ENCODE measurements around the gene OSBPL9.

The OSBPL9 gene

DNA sequence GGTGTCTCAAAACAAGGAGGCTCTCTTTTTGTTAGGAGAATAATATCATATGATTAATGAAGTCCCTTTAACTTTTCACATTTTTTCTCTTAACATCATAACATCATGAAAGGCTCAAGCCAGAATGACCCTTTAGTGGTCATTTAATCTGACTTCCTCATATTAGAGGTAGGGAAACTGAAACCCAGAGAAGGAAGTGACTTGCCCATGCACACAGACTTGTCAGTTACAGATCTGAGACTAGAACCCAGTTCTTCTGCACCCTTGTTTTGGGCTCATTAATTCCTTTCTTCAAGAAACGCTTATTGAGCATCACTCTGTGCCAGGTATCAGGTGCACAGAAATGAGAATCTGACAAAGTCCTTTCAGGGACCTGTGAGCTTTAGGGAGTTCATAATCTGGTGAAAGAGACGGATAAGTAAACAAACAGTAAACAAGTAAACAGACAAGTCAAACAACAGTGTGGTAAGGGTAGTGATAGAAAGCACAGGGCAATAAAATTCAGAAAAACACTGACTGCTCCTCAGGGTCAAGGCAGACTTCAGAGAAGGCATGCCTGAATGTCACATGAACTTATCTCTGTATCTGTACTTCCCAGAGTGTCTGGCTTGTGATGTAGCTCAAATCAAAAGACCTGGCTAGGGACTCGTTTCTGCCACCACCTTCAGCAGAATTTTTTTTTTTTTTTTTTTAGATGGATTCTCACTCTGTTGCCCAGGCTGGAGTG lies 38.3 kb upstream of the OSBPL9 start:
- no peak overlapping the region for H3K56ac ChIP-seq (ENCODE audit: low read length)
- no peak overlapping the region for H2BK15ac ChIP-seq (replicated peaks; ENCODE audit: low read depth)
- no peak overlapping the region for H3K23ac ChIP-seq (ENCODE audit: low read length)
- H3K4ac ChIP-seq (ENCODE audit: low read depth, low read length) = no peak overlapping the region
- H2BK5ac ChIP-seq (ENCODE audit: low read length) = no peak overlapping the region
- no peak overlapping the region for H3K4me2 ChIP-seq (ENCODE audit: low read length)
- H2BK120ac ChIP-seq (ENCODE audit: low read depth, low read length) = no peak overlapping the region
- DNase-seq = no peak
- H3K4me3 ChIP-seq (ENCODE audit: low read length) = no peak overlapping the region
- no CpG with 5 or more reads among the region's 3 CpGs for WGBS (ENCODE audit: extremely low coverage, insufficient coverage, low lambda C conversion rate)
- no peaks in the 10 kb centered on the region for H3K36me3 ChIP-seq (ENCODE audit: control insufficient read depth, insufficient read depth, low read length)
- H4K8ac ChIP-seq (ENCODE audit: low read depth, low read length) = no peak overlapping the region
- no peak overlapping the region for H2AK5ac ChIP-seq (ENCODE audit: low read length)
- no peaks in the 10 kb centered on the region for H3K79me2 ChIP-seq (ENCODE audit: control insufficient read depth, insufficient read depth, low read length)
- H3K27ac ChIP-seq (ENCODE audit: low read depth, low read length) = no peak overlapping the region
- no peak overlapping the region for H3K18ac ChIP-seq (ENCODE audit: low read length)
- no peak overlapping the region for H3K9ac ChIP-seq (ENCODE audit: low read length)
- no peaks in the 10 kb centered on the region for H3K79me1 ChIP-seq (ENCODE audit: low read length)
- H4K5ac ChIP-seq (ENCODE audit: low read length) = no peak overlapping the region
- no peaks in the 10 kb centered on the region for H3K4me1 ChIP-seq (ENCODE audit: control insufficient read depth, low read depth, low read length)
- H3K27me3 ChIP-seq (ENCODE audit: insufficient read depth, low read length, poor library complexity) = no peaks in the 10 kb centered on the region

DNA sequence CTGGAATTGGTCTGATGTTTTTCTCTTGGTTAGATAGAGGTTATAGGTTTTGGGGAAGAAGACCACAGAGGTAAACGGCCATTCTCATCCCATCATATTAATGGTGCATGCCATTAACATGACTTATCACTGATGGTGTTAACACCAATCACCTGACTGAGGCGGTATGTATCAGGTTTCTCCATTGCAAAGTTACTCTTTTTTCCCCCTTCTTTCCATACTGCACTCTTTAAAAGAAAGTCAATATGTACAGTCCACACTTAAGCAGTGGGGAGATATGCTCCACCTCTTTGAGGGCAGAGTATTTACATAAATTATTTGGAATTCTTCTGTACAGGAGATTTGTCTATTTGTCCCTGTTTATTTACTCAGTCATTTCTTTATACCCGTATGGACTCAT lies 35.7 kb upstream of the OSBPL9 start:
- Histone ChIP-seq H2BK15ac (replicated peaks; ENCODE audit: low read depth) (no peak overlapping the region), H4K8ac (ENCODE audit: low read depth, low read length) (no peak overlapping the region), H3K9ac (ENCODE audit: low read length) (no peak overlapping the region), H3K23ac (ENCODE audit: low read length) (no peak overlapping the region), H3K4me1 (ENCODE audit: control insufficient read depth, low read depth, low read length) (no peaks in the 10 kb centered on the region), H3K79me1 (ENCODE audit: low read length) (no peaks in the 10 kb centered on the region), H2BK120ac (ENCODE audit: low read depth, low read length) (no peak overlapping the region), H3K18ac (ENCODE audit: low read length) (no peak overlapping the region), H3K4me3 (ENCODE audit: low read length) (no peak overlapping the region), H4K5ac (ENCODE audit: low read length) (no peak overlapping the region), H3K79me2 (ENCODE audit: control insufficient read depth, insufficient read depth, low read length) (no peaks in the 10 kb centered on the region), H3K36me3 (ENCODE audit: control insufficient read depth, insufficient read depth, low read length) (no peaks in the 10 kb centered on the region), H3K27ac (ENCODE audit: low read depth, low read length) (no peak overlapping the region), H3K4ac (ENCODE audit: low read depth, low read length) (no peak overlapping the region), H2AK5ac (ENCODE audit: low read length) (no peak overlapping the region), H2BK5ac (ENCODE audit: low read length) (no peak overlapping the region), H3K4me2 (ENCODE audit: low read length) (no peak overlapping the region), H3K56ac (ENCODE audit: low read length) (no peak overlapping the region), H3K27me3 (ENCODE audit: insufficient read depth, low read length, poor library complexity) (no peaks in the 10 kb centered on the region)
- no peak for DNase-seq
- no CpG with 5 or more reads among the region's 3 CpGs for WGBS (ENCODE audit: extremely low coverage, insufficient coverage, low lambda C conversion rate)

GRCh38 chr1:51583532-51583931 lies 33.4 kb upstream of the OSBPL9 start:
- no peak overlapping the region for H3K56ac ChIP-seq (ENCODE audit: low read length)
- H3K9ac ChIP-seq (ENCODE audit: low read length) = no peak overlapping the region
- no peak overlapping the region for H2BK15ac ChIP-seq (replicated peaks; ENCODE audit: low read depth)
- H3K18ac ChIP-seq (ENCODE audit: low read length) = no peak overlapping the region
- H3K4ac ChIP-seq (ENCODE audit: low read depth, low read length) = no peak overlapping the region
- DNase-seq = no peak
- no peak overlapping the region for H2BK5ac ChIP-seq (ENCODE audit: low read length)
- H3K4me1 ChIP-seq (ENCODE audit: control insufficient read depth, low read depth, low read length) = no peaks in the 10 kb centered on the region
- H2AK5ac ChIP-seq (ENCODE audit: low read length) = no peak overlapping the region
- no peak overlapping the region for H2BK120ac ChIP-seq (ENCODE audit: low read depth, low read length)
- H3K27ac ChIP-seq (ENCODE audit: low read depth, low read length) = no peak overlapping the region
- H3K27me3 ChIP-seq (ENCODE audit: insufficient read depth, low read length, poor library complexity) = no peaks in the 10 kb centered on the region
- H4K8ac ChIP-seq (ENCODE audit: low read depth, low read length) = no peak overlapping the region
- no peak overlapping the region for H4K5ac ChIP-seq (ENCODE audit: low read length)
- no peaks in the 10 kb centered on the region for H3K79me1 ChIP-seq (ENCODE audit: low read length)
- no peak overlapping the region for H3K4me2 ChIP-seq (ENCODE audit: low read length)
- no CpG with 5 or more reads among the region's 9 CpGs for WGBS (ENCODE audit: extremely low coverage, insufficient coverage, low lambda C conversion rate)
- no peaks in the 10 kb centered on the region for H3K79me2 ChIP-seq (ENCODE audit: control insufficient read depth, insufficient read depth, low read length)
- no peak overlapping the region for H3K4me3 ChIP-seq (ENCODE audit: low read length)
- peak overlapping the region; percentile 80 for H3K23ac ChIP-seq (ENCODE audit: low read length)
- no peaks in the 10 kb centered on the region for H3K36me3 ChIP-seq (ENCODE audit: control insufficient read depth, insufficient read depth, low read length)

DNA sequence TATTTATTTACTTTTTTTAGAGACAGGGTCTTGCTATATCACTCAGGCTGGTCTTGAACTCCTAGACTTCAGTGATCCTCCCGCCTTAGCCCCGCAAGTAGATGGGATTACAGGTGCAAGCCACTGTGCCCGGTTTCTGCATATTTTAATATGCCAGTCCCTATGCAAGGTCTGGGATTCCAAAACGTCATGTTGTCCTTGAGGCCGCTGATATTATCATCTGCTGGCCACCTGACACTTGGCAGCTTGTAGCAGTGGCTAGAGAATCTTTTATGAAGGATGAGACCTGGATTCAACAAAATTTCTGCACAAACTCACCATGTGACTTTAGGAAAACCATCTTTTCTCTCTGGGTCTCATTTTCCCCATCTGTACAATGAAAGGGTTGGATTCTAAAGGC lies 32.9 kb upstream of the OSBPL9 start:
- no peak overlapping the region for H3K4me2 ChIP-seq (ENCODE audit: low read length)
- H4K5ac ChIP-seq (ENCODE audit: low read length) = no peak overlapping the region
- no peaks in the 10 kb centered on the region for H3K36me3 ChIP-seq (ENCODE audit: control insufficient read depth, insufficient read depth, low read length)
- no peak overlapping the region for H3K4ac ChIP-seq (ENCODE audit: low read depth, low read length)
- no peak overlapping the region for H3K23ac ChIP-seq (ENCODE audit: low read length)
- H3K4me1 ChIP-seq (ENCODE audit: control insufficient read depth, low read depth, low read length) = no peaks in the 10 kb centered on the region
- H3K9ac ChIP-seq (ENCODE audit: low read length) = no peak overlapping the region
- H2AK5ac ChIP-seq (ENCODE audit: low read length) = no peak overlapping the region
- DNase-seq = no peak
- H3K27me3 ChIP-seq (ENCODE audit: insufficient read depth, low read length, poor library complexity) = no peaks in the 10 kb centered on the region
- WGBS (ENCODE audit: extremely low coverage, insufficient coverage, low lambda C conversion rate) = no CpG with 5 or more reads among the region's 5 CpGs
- H3K56ac ChIP-seq (ENCODE audit: low read length) = no peak overlapping the region
- no peak overlapping the region for H3K4me3 ChIP-seq (ENCODE audit: low read length)
- H2BK15ac ChIP-seq (replicated peaks; ENCODE audit: low read depth) = no peak overlapping the region
- no peak overlapping the region for H2BK5ac ChIP-seq (ENCODE audit: low read length)
- H2BK120ac ChIP-seq (ENCODE audit: low read depth, low read length) = no peak overlapping the region
- no peak overlapping the region for H3K27ac ChIP-seq (ENCODE audit: low read depth, low read length)
- no peaks in the 10 kb centered on the region for H3K79me2 ChIP-seq (ENCODE audit: control insufficient read depth, insufficient read depth, low read length)
- H3K18ac ChIP-seq (ENCODE audit: low read length) = no peak overlapping the region
- H3K79me1 ChIP-seq (ENCODE audit: low read length) = no peaks in the 10 kb centered on the region
- no peak overlapping the region for H4K8ac ChIP-seq (ENCODE audit: low read depth, low read length)

GRCh38 chr1:51592711-51593110 lies 24.2 kb upstream of the OSBPL9 start:
- no peak overlapping the region for H2BK120ac ChIP-seq (ENCODE audit: low read depth, low read length)
- no peak overlapping the region for H3K18ac ChIP-seq (ENCODE audit: low read length)
- no peaks in the 10 kb centered on the region for H3K79me1 ChIP-seq (ENCODE audit: low read length)
- H3K27me3 ChIP-seq (ENCODE audit: insufficient read depth, low read length, poor library complexity) = no peaks in the 10 kb centered on the region
- H2BK15ac ChIP-seq (replicated peaks; ENCODE audit: low read depth) = no peak overlapping the region
- H3K56ac ChIP-seq (ENCODE audit: low read length) = no peak overlapping the region
- H3K4me1 ChIP-seq (ENCODE audit: control insufficient read depth, low read depth, low read length) = no peaks in the 10 kb centered on the region
- H3K4ac ChIP-seq (ENCODE audit: low read depth, low read length) = no peak overlapping the region
- no peak for DNase-seq
- H3K36me3 ChIP-seq (ENCODE audit: control insufficient read depth, insufficient read depth, low read length) = no peaks in the 10 kb centered on the region
- H2BK5ac ChIP-seq (ENCODE audit: low read length) = no peak overlapping the region
- H3K9ac ChIP-seq (ENCODE audit: low read length) = no peak overlapping the region
- H2AK5ac ChIP-seq (ENCODE audit: low read length) = no peak overlapping the region
- H4K8ac ChIP-seq (ENCODE audit: low read depth, low read length) = no peak overlapping the region
- H4K5ac ChIP-seq (ENCODE audit: low read length) = no peak overlapping the region
- H3K23ac ChIP-seq (ENCODE audit: low read length) = no peak overlapping the region
- no peaks in the 10 kb centered on the region for H3K79me2 ChIP-seq (ENCODE audit: control insufficient read depth, insufficient read depth, low read length)
- no peak overlapping the region for H3K4me2 ChIP-seq (ENCODE audit: low read length)
- H3K27ac ChIP-seq (ENCODE audit: low read depth, low read length) = no peak overlapping the region
- no peak overlapping the region for H3K4me3 ChIP-seq (ENCODE audit: low read length)

DNA sequence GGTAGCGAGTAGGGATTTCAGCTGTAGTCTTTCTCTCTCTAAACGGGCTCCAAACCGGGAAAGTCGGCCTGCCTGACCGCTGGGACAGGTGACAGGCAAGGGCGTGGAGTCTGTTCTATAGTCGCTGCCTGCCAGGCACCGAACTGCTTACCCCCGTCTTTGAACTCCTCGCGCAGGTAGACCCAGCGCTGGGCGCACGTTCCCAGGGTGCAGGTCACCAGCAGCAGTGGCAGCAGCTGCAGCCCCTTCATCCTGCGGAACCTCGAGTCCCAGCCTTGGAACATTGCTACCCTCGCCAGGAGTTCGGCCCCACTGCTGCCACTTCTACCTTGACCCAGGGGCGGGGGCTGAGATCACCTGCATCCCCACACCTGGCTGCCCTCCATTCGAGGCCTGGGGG lies 22.2 kb upstream of the OSBPL9 start:
- H3K18ac ChIP-seq (ENCODE audit: low read length) = no peak overlapping the region
- H4K5ac ChIP-seq (ENCODE audit: low read length) = no peak overlapping the region
- H3K27ac ChIP-seq (ENCODE audit: low read depth, low read length) = no peak overlapping the region
- H2AK5ac ChIP-seq (ENCODE audit: low read length) = no peak overlapping the region
- H3K4me1 ChIP-seq (ENCODE audit: control insufficient read depth, low read depth, low read length) = no peaks in the 10 kb centered on the region
- no peak overlapping the region for H3K4me3 ChIP-seq (ENCODE audit: low read length)
- H3K27me3 ChIP-seq (ENCODE audit: insufficient read depth, low read length, poor library complexity) = no peaks in the 10 kb centered on the region
- no peaks in the 10 kb centered on the region for H3K79me2 ChIP-seq (ENCODE audit: control insufficient read depth, insufficient read depth, low read length)
- H3K9ac ChIP-seq (ENCODE audit: low read length) = no peak overlapping the region
- WGBS (ENCODE audit: extremely low coverage, insufficient coverage, low lambda C conversion rate) = no CpG with 5 or more reads among the region's 20 CpGs
- H3K36me3 ChIP-seq (ENCODE audit: control insufficient read depth, insufficient read depth, low read length) = no peaks in the 10 kb centered on the region
- no peak overlapping the region for H2BK120ac ChIP-seq (ENCODE audit: low read depth, low read length)
- H3K23ac ChIP-seq (ENCODE audit: low read length) = no peak overlapping the region
- H3K56ac ChIP-seq (ENCODE audit: low read length) = no peak overlapping the region
- DNase-seq = no peak
- H3K79me1 ChIP-seq (ENCODE audit: low read length) = no peaks in the 10 kb centered on the region
- H3K4ac ChIP-seq (ENCODE audit: low read depth, low read length) = no peak overlapping the region
- H2BK15ac ChIP-seq (replicated peaks; ENCODE audit: low read depth) = no peak overlapping the region
- no peak overlapping the region for H4K8ac ChIP-seq (ENCODE audit: low read depth, low read length)
- no peak overlapping the region for H2BK5ac ChIP-seq (ENCODE audit: low read length)
- H3K4me2 ChIP-seq (ENCODE audit: low read length) = no peak overlapping the region

Measured in mesendoderm (in vitro differentiated cells).